B cell (primary cell): ENCODE measurements around the gene ACOT11. TPM values are rescaled to one million over a fixed set of nuclear protein-coding genes. Genes with fewer than 3 reads are reported as not detected.

Source experiments
- ATAC-seq: fragments of 200-7000 bp; cut with Tn5 transposase; one replicate; pipeline ENCODE4 v1.10.0; 2021; ENCODE audit warnings: low read depth, mild to moderate bottlenecking, moderate number of reproducible peaks, moderate library complexity
- CTCF ChIA-PET: fragments of 350-600 bp; sonication (Branson Sonifier 250); formaldehyde crosslinking; loops from one replicate; lab custom pipeline; 2021; ENCODE audit warnings: antibody characterized with exemption, inconsistent platforms; lab: Charles Lee
- POLR2A ChIA-PET: fragments of 350-600 bp; sonication (Branson Sonifier 250); formaldehyde crosslinking; loops from one replicate; lab custom pipeline; 2021; ENCODE audit warnings: antibody characterized with exemption; lab: Charles Lee
- DNase-seq: peaks from one replicate; pipeline ENCODE4 v3.0.0; 2013
- H2AFZ ChIP-seq: 2 replicates; pipeline ENCODE4 v1.6.1; 2012; ENCODE audit warnings: mild to moderate bottlenecking, low read depth, low read length; ENCODE audit not compliant: insufficient read depth, poor library complexity, severe bottlenecking
- H3K27ac ChIP-seq, 2 donors: 1 replicate in 1 of 2; 2 replicates in 1 of 2; pipeline ENCODE4 v1.5.1; 2012 to 2013; ENCODE audit warnings: low read length in 2 of 2, mild to moderate bottlenecking in 2 of 2, moderate library complexity in 1 of 2
- H3K27me3 ChIP-seq, 4 experiments: fragments of 200-600 bp in 1 of 4; sonication (generic) in 1 of 4; replicated peaks in 1 of 4; 1 replicate in 2 of 4; 2 replicates in 2 of 4; pipeline versions ENCODE4 v1.6.1 to v1.7.0; 2013 to 2016; ENCODE audit warnings: low read length in 3 of 4, mild to moderate bottlenecking in 2 of 4, mixed read lengths in 1 of 4, moderate library complexity in 1 of 4; ENCODE audit not compliant: insufficient read depth in 4 of 4, control insufficient read depth in 3 of 4; ENCODE audit errors: control extremely low read depth in 1 of 4
- H3K36me3 ChIP-seq, 2 experiments: replicated peaks in 1 of 2; 1 replicate in 1 of 2; 2 replicates in 1 of 2; pipeline versions ENCODE4 v1.6.1 to v1.7.1; 2013; ENCODE audit warnings: low read length in 1 of 2; ENCODE audit not compliant: insufficient read depth in 2 of 2, control insufficient read depth in 1 of 2; ENCODE audit errors: control extremely low read depth in 1 of 2, extremely low read depth in 1 of 2
- H3K4me1 ChIP-seq, 2 donors: fragments of 200-600 bp in 1 of 2; sonication (generic) in 1 of 2; 1 replicate in 1 of 2; 2 replicates in 1 of 2; pipeline versions ENCODE4 v1.5.1 to v1.6.1; 2013 to 2017; ENCODE audit warnings: low read length in 2 of 2; ENCODE audit not compliant: control insufficient read depth in 2 of 2, insufficient read depth in 2 of 2
- H3K4me2 ChIP-seq: replicated peaks from 2 replicates; pipeline ENCODE3; 2012; ENCODE audit warnings: mild to moderate bottlenecking, low read depth, low read length; ENCODE audit not compliant: poor library complexity, severe bottlenecking
- H3K4me3 ChIP-seq, 5 experiments: fragments of 200-600 bp in 1 of 5; sonication (generic) in 1 of 5; 1 replicate in 3 of 5; 2 replicates in 2 of 5; pipeline versions ENCODE4 v1.5.1 to v1.7.0; 2011 to 2016; ENCODE audit warnings: low read length in 4 of 5, mild to moderate bottlenecking in 4 of 5, low read depth in 2 of 5, control low read depth in 1 of 5, moderate library complexity in 1 of 5; ENCODE audit not compliant: insufficient read depth in 1 of 5; ENCODE audit errors: control extremely low read depth in 1 of 5, extremely low read depth in 1 of 5
- H3K79me2 ChIP-seq: fragments of 200-600 bp; sonication (generic); one replicate; pipeline ENCODE4 v1.6.0; 2016; ENCODE audit warnings: low read length; ENCODE audit not compliant: control insufficient read depth, insufficient read depth
- H3K9ac ChIP-seq: fragments of 200-600 bp; sonication (generic); 2 replicates; pipeline ENCODE4 v1.6.1; 2017; ENCODE audit warnings: mild to moderate bottlenecking, low read length, moderate library complexity
- H3K9me3 ChIP-seq, 3 donors: one replicate each; pipeline versions ENCODE4 v1.6.1 to v1.7.1; 2013; ENCODE audit warnings: low read length in 2 of 3; ENCODE audit not compliant: control insufficient read depth in 2 of 3, insufficient read depth in 1 of 3; ENCODE audit errors: control extremely low read depth in 1 of 3
- H4K20me1 ChIP-seq: 2 replicates; pipeline ENCODE4 v1.6.0; 2012; ENCODE audit warnings: mild to moderate bottlenecking, low read length; ENCODE audit not compliant: insufficient read depth, control insufficient read depth, poor library complexity, severe bottlenecking
- H3K27ac Mint-ChIP-seq: one replicate; pipeline ENCODE4 v1.8.0; 2021; ENCODE audit warnings: mixed read lengths
- H3K27me3 Mint-ChIP-seq: one replicate; pipeline ENCODE4 v1.8.0; 2021; ENCODE audit warnings: mixed read lengths
- H3K4me1 Mint-ChIP-seq: one replicate; pipeline ENCODE4 v1.8.0; 2021; ENCODE audit warnings: mixed read lengths
- H3K4me3 Mint-ChIP-seq: one replicate; pipeline ENCODE4 v1.8.0; 2021; ENCODE audit warnings: mixed read lengths
- H3K9me3 Mint-ChIP-seq: one replicate; pipeline ENCODE4 v1.8.0; 2022; ENCODE audit warnings: mixed read lengths; ENCODE audit not compliant: insufficient read depth
- CTCF ChIP-seq: fragments of 200-600 bp; IDR thresholded peaks from one replicate; pipeline ENCODE4 v1.8.0; 2022; ENCODE audit warnings: antibody characterized with exemption, mild to moderate bottlenecking
- EZH2 ChIP-seq: IDR thresholded peaks from 2 replicates; pipeline ENCODE4 v1.6.1; 2012; ENCODE audit warnings: borderline replicate concordance, low read depth, mild to moderate bottlenecking, moderate library complexity, low read length; ENCODE audit not compliant: insufficient read depth, poor library complexity, severe bottlenecking
- WGBS: methylation state at CpG from one replicate; pipeline ENCODE4 v1.1.5; 2013; ENCODE audit warnings: missing lambda C conversion rate; ENCODE audit not compliant: insufficient coverage; 5-methylcytosine and 5-hydroxymethylcytosine counted together
- intact Hi-C: fragments of 100-400 bp; cut with micrococcal nuclease; formaldehyde crosslinking; loops from one replicate; pipeline ENCODE4 v1.10.0; 2022
- polyA plus RNA-seq: library from polyadenylated mRNA; depleted of rRNA; stranded (reverse); fragments of >200 nt; gene quantifications from 2 replicates; pipeline ENCODE4 v1.2.3, GENCODE V29; 2012
- total RNA-seq, 2 donors: library from RNA; stranded (reverse); fragments of 120-200 nt in 1 of 2; gene quantifications; 1 replicate in 1 of 2; 2 replicates in 1 of 2; pipeline versions ENCODE4 v1.2.3 to v1.2.4, GENCODE V29; 2013 to 2022

ACOT11 gene
- total and polyA plus RNA-seq, 2 donors (not counting 1 experiment from before 2014, with no cell fraction given): 0.03 to 0.07 TPM

GRCh38 chr1:54571326-54571725, 23.3 kb downstream of the ACOT11 start:
- POLR2A ChIA-PET: no interaction called here
- Histone ChIP-seq H3K27me3 (no peaks in the 10 kb centered on the region), H3K4me1 (no peaks in the 10 kb centered on the region), H3K4me2 (no peak overlapping the region), H3K27ac (no peak overlapping the region), H4K20me1 (no peaks in the 10 kb centered on the region), H3K9me3 (no peaks in the 10 kb centered on the region), H2AFZ (no peak overlapping the region), H3K4me3 (no peak overlapping the region), H3K9ac (no peak overlapping the region), H3K36me3 (no peaks in the 10 kb centered on the region), H3K79me2 (no peaks in the 10 kb centered on the region)
- Mint-ChIP-seq H3K27ac (no peak overlapping the region), H3K4me1 (no peaks in the 10 kb centered on the region), H3K27me3 (peaks cover 9% of the 10 kb centered on the region), H3K4me3 (no peak overlapping the region), H3K9me3 (no peaks in the 10 kb centered on the region)
- TF ChIP-seq EZH2: no peak
- no peak for TF ChIP-seq CTCF
- DNase-seq (no peak), ATAC-seq (no peak)
- WGBS: 100% methylated on average over 2 of the region's 3 CpGs
- CTCF ChIA-PET: no interaction called here
- intact Hi-C loops: no loop called here

GRCh38 chr1:54571803-54572541, 23.9 kb downstream of the ACOT11 start:
- Mint-ChIP-seq H3K4me3 (no peak overlapping the region), H3K4me1 (no peaks in the 10 kb centered on the region), H3K27me3 (peaks cover 9% of the 10 kb centered on the region), H3K9me3 (no peaks in the 10 kb centered on the region), H3K27ac (no peak overlapping the region)
- ATAC-seq: no peak
- no peak overlapping the region for H3K27ac ChIP-seq
- no peak overlapping the region for H3K9ac ChIP-seq
- 43% methylated on average over 8 of the region's 8 CpGs for WGBS
- no peak overlapping the region for H3K4me2 ChIP-seq
- CTCF ChIA-PET: no interaction called here
- TF ChIP-seq CTCF (no peak), EZH2 (no peak)
- intact Hi-C loops: no loop called here
- H2AFZ ChIP-seq: no peak overlapping the region
- no peak overlapping the region for H3K4me3 ChIP-seq
- no peak for DNase-seq
- no peaks in the 10 kb centered on the region for H3K27me3 ChIP-seq
- no peaks in the 10 kb centered on the region for H3K79me2 ChIP-seq
- no peaks in the 10 kb centered on the region for H3K9me3 ChIP-seq
- H4K20me1 ChIP-seq: no peaks in the 10 kb centered on the region
- H3K4me1 ChIP-seq: no peaks in the 10 kb centered on the region
- no peaks in the 10 kb centered on the region for H3K36me3 ChIP-seq
- POLR2A ChIA-PET: no interaction called here
